HG03060 (cell line): Measurements from ENCODE around the gene ZNF160.
"Not testable (repeated sequence)": the region's sequence is repeated elsewhere in the genome, so short reads cannot be mapped to it uniquely, and the experiment has no call there.

Experiments
- ATAC-seq: cut with Tn5 transposase; IDR thresholded peaks from one replicate; pipeline ENCODE4 v1.9.1; 2021; ENCODE audit warnings: low read depth, moderate number of reproducible peaks; ENCODE audit not compliant: unreplicated experiment

The ZNF160 gene

GRCh38 chr19:53103234-53104203, at the start of gene ZNF160:
ZNF160 (minus strand) TSS chr19:53103422; CDS start chr19:53086276, 17,146 bp downstream.
- ATAC-seq = peak; percentile 53

GRCh38 chr19:53147645-53148044, 44.4 kb upstream of the ZNF160 start:
- no peak for ATAC-seq

- ATAC-seq = no peak
Measured at GRCh38 chr19:53140351-53140750, 37.1 kb upstream of the ZNF160 start.

GRCh38 chr19:53136432-53136831, 33.2 kb upstream of the ZNF160 start:
- no peak for ATAC-seq

GRCh38 chr19:53132141-53132991, 29.1 kb upstream of the ZNF160 start, which contains the start of gene ZNF415:
ZNF415 (minus strand) TSS chr19:53132910; CDS start chr19:53122676, 10,234 bp downstream.
- ATAC-seq = no peak

- no peak for ATAC-seq
Measured at GRCh38 chr19:53131727-53132126, 28.5 kb upstream of the ZNF160 start.

GRCh38 chr19:53131085-53131590, 27.9 kb upstream of the ZNF160 start:
- no peak for ATAC-seq

GRCh38 chr19:53130506-53130905, 27.3 kb upstream of the ZNF160 start:
- ATAC-seq = no peak

- not testable (repeated sequence) for ATAC-seq
Measured at GRCh38 chr19:53126733-53127526, 23.7 kb upstream of the ZNF160 start.

- ATAC-seq = no peak
Measured at GRCh38 chr19:53123400-53123799, 20.2 kb upstream of the ZNF160 start.

- no peak for ATAC-seq
Measured at GRCh38 chr19:53112286-53112685, 9.1 kb upstream of the ZNF160 start.

- no peak for ATAC-seq
Measured at GRCh38 chr19:53109527-53109926, 6.3 kb upstream of the ZNF160 start.

- ATAC-seq = no peak
Measured at GRCh38 chr19:53102756-53103233, 427 bp downstream of the ZNF160 start.

- no peak for ATAC-seq
Measured at GRCh38 chr19:53102206-53102755, 941 bp downstream of the ZNF160 start.

GRCh38 chr19:53101518-53101917, 1.7 kb downstream of the ZNF160 start:
- ATAC-seq = no peak

- ATAC-seq = not testable (repeated sequence)
Measured at GRCh38 chr19:53098570-53098969, 4.7 kb downstream of the ZNF160 start.

GRCh38 chr19:53096982-53097690, 6.1 kb downstream of the ZNF160 start:
- not testable (repeated sequence) for ATAC-seq

GRCh38 chr19:53096579-53096978, 6.6 kb downstream of the ZNF160 start:
- ATAC-seq = not testable (repeated sequence)
